Uterus (tissue), 2 donors: Measurements from ENCODE around the gene VPS18.

Experiments used
- CTCF ChIP-seq, 4 experiments: fragments of 200-600 bp in 2 of 4; fragments of 450-650 bp in 2 of 4; sonication (generic) in 2 of 4; IDR thresholded peaks; one replicate each; pipeline ENCODE4 v1.5.1; 2016 to 2019; ENCODE audit warnings: antibody characterized with exemption in 4 of 4, mild to moderate bottlenecking in 2 of 4, moderate library complexity in 1 of 4
- POLR2A ChIP-seq, 2 donors: fragments of 450-650 bp; IDR thresholded peaks; one replicate each; pipeline ENCODE4 v1.6.1; 2016; ENCODE audit warnings: antibody characterized with exemption in 2 of 2, mild to moderate bottlenecking in 1 of 2, moderate library complexity in 1 of 2

GRCh38 chr15:40936234-40936708 is 42.0 kb downstream of the VPS18 start:
- TF ChIP-seq CTCF (IDR thresholded peaks at IDR 0.05) (no peak), POLR2A (IDR thresholded peaks at IDR 0.05) (no peak)
